ENCODE results near the gene ZDHHC13. TPM values are rescaled to one million over a fixed set of nuclear protein-coding genes. Genes with fewer than 3 reads are reported as not detected.
"Not testable (repeated sequence)": the region's sequence is repeated elsewhere in the genome, so short reads cannot be mapped to it uniquely, and the experiment has no call there.

ZDHHC13 gene
- total RNA-seq, 1 donor from 2014 or later: 5.9 TPM

- ATAC-seq: no peak
Measured at GRCh38 chr11:19093976-19094375, 23.0 kb upstream of the ZDHHC13 start.

GRCh38 chr11:19094859-19095258 lies 22.1 kb upstream of the ZDHHC13 start:
- ATAC-seq (no peak), DNase-seq (no peak)
- intact Hi-C loops (cut with micrococcal nuclease): no loop called here

More at GRCh38 chr11:19093976-19094375, 23.0 kb upstream of the ZDHHC13 start:
- DNase-seq: no peak
- intact Hi-C loops (cut with micrococcal nuclease): no loop called here

- DNase-seq (no peak), ATAC-seq (no peak)
- intact Hi-C loops (cut with micrococcal nuclease): no loop called here
Measured at GRCh38 chr11:19099093-19099492, 17.9 kb upstream of the ZDHHC13 start.

- DNase-seq (no peak), ATAC-seq (no peak)
- intact Hi-C loops (cut with micrococcal nuclease): no loop called here
Measured at GRCh38 chr11:19100885-19101284, 16.1 kb upstream of the ZDHHC13 start.

- intact Hi-C loops (cut with micrococcal nuclease): no loop called here
- ATAC-seq (no peak), DNase-seq (no peak)
Measured at GRCh38 chr11:19101796-19102520, 15.0 kb upstream of the ZDHHC13 start.

GRCh38 chr11:19102521-19102900 lies 14.5 kb upstream of the ZDHHC13 start:
- DNase-seq (no peak), ATAC-seq (no peak)
- intact Hi-C loops (cut with micrococcal nuclease): no loop called here

- intact Hi-C loops (cut with micrococcal nuclease): no loop called here
- DNase-seq (no peak), ATAC-seq (no peak)
Measured at GRCh38 chr11:19105011-19105410, 12.0 kb upstream of the ZDHHC13 start.

- intact Hi-C loops (cut with micrococcal nuclease): no loop called here
- no peak for ATAC-seq
- no peak for DNase-seq
Measured at GRCh38 chr11:19107125-19107524, 9.8 kb upstream of the ZDHHC13 start.

- intact Hi-C loops (cut with micrococcal nuclease): no loop called here
- peak; percentile 95 for ATAC-seq
- DNase-seq: peak; percentile 75
Measured at GRCh38 chr11:19110295-19110694, 6.7 kb upstream of the ZDHHC13 start.

GRCh38 chr11:19111809-19112208 lies 5.2 kb upstream of the ZDHHC13 start:
- intact Hi-C loops (cut with micrococcal nuclease): no loop called here
- DNase-seq (no peak), ATAC-seq (no peak)

- intact Hi-C loops (cut with micrococcal nuclease): no loop called here
- ATAC-seq: no peak
- DNase-seq: no peak
Measured at GRCh38 chr11:19116276-19116970, 545 bp upstream of the ZDHHC13 start.

- intact Hi-C loops (cut with micrococcal nuclease): no loop called here
- DNase-seq: no peak
- no peak for ATAC-seq
Measured at GRCh38 chr11:19117760-19118097, 761 bp downstream of the ZDHHC13 start.

GRCh38 chr11:19121646-19122045 lies 4.7 kb downstream of the ZDHHC13 start:
- ATAC-seq: no peak
- intact Hi-C loops (cut with micrococcal nuclease): no loop called here
- no peak for DNase-seq

GRCh38 chr11:19122960-19123615 lies 6.1 kb downstream of the ZDHHC13 start:
- ATAC-seq (no peak), DNase-seq (no peak)
- intact Hi-C loops (cut with micrococcal nuclease): no loop called here

- ATAC-seq; DNase-seq; intact Hi-C loops (cut with micrococcal nuclease): not testable (repeated sequence)
Measured at GRCh38 chr11:19126562-19127325, 9.8 kb downstream of the ZDHHC13 start.

- no peak for ATAC-seq
- DNase-seq: no peak
- intact Hi-C loops (cut with micrococcal nuclease): no loop called here
Measured at GRCh38 chr11:19134004-19134403, 17.0 kb downstream of the ZDHHC13 start.

- intact Hi-C loops (cut with micrococcal nuclease); DNase-seq; ATAC-seq: not testable (repeated sequence)
Measured at GRCh38 chr11:19136884-19137283, 19.9 kb downstream of the ZDHHC13 start.

GRCh38 chr11:19145319-19145718 lies 28.4 kb downstream of the ZDHHC13 start:
- DNase-seq (no peak), ATAC-seq (no peak)
- intact Hi-C loops (cut with micrococcal nuclease): no loop called here

- intact Hi-C loops (cut with micrococcal nuclease): no loop called here
- ATAC-seq: no peak
- DNase-seq: no peak
Measured at GRCh38 chr11:19156892-19157291, 39.9 kb downstream of the ZDHHC13 start.

- ATAC-seq: peak; percentile 61
- intact Hi-C loops (cut with micrococcal nuclease): loop anchor here (10.0 kb wide), 1 partner anchor 394 kb away; no protein-coding TSS in a partner anchor
- no peak for DNase-seq
Measured at GRCh38 chr11:19160847-19161246, 43.9 kb downstream of the ZDHHC13 start.

Data from left ventricle myocardium superior (tissue), 1 donor.